Liver (tissue), 9 donors: Measurements from ENCODE around the gene EOLA2. TPM values are rescaled to one million over a fixed set of nuclear protein-coding genes. Genes with fewer than 3 reads are reported as not detected.

ENCODE experiments used
- DNase-seq: peaks from one replicate; pipeline ENCODE4 v3.0.0-alpha.2; 2017; ENCODE audit warnings: low spot score
- H3K27ac ChIP-seq, 2 donors: one replicate each; pipeline ENCODE4 v1.7.0; 2013; ENCODE audit warnings: inconsistent platforms in 2 of 2, low read length in 2 of 2, control low read depth in 1 of 2, low read depth in 1 of 2, mild to moderate bottlenecking in 1 of 2
- H3K27me3 ChIP-seq, 4 donors: one replicate each; pipeline versions ENCODE4 v1.6.1 to v1.7.0; 2013; ENCODE audit warnings: low read length in 3 of 4, inconsistent platforms in 1 of 4, mild to moderate bottlenecking in 1 of 4, moderate library complexity in 1 of 4; ENCODE audit not compliant: control insufficient read depth in 4 of 4, insufficient read depth in 4 of 4
- H3K36me3 ChIP-seq, 4 donors: one replicate each; pipeline versions ENCODE4 v1.6.1 to v1.7.0; 2013; ENCODE audit warnings: low read length in 3 of 4, mild to moderate bottlenecking in 3 of 4, low read depth in 1 of 4, moderate library complexity in 1 of 4; ENCODE audit not compliant: control insufficient read depth in 4 of 4, insufficient read depth in 3 of 4
- H3K4me1 ChIP-seq, 4 donors: one replicate each; pipeline versions ENCODE4 v1.6.1 to v1.7.0; 2013; ENCODE audit warnings: low read length in 3 of 4, mild to moderate bottlenecking in 3 of 4, moderate library complexity in 1 of 4; ENCODE audit not compliant: control insufficient read depth in 4 of 4, insufficient read depth in 4 of 4
- H3K4me3 ChIP-seq, 3 donors: one replicate each; pipeline versions ENCODE4 v1.6.1 to v1.7.0; 2013; ENCODE audit warnings: low read length in 3 of 3, control low read depth in 1 of 3, low read depth in 1 of 3, mild to moderate bottlenecking in 1 of 3
- H3K9ac ChIP-seq, 2 donors: one replicate each; pipeline ENCODE4 v1.7.0; 2013; ENCODE audit warnings: low read length in 2 of 2, mild to moderate bottlenecking in 2 of 2, moderate library complexity in 2 of 2, control low read depth in 1 of 2, low read depth in 1 of 2
- H3K9me3 ChIP-seq, 4 donors: one replicate each; pipeline versions ENCODE4 v1.6.1 to v1.7.0; 2013; ENCODE audit warnings: low read length in 3 of 4; ENCODE audit not compliant: control insufficient read depth in 4 of 4
- ATF3 ChIP-seq: IDR thresholded peaks from 2 replicates; pipeline ENCODE4 v1.6.1; 2016; ENCODE audit warnings: antibody characterized with exemption
- FOXA2 ChIP-seq: IDR thresholded peaks from 2 replicates; pipeline ENCODE4 v1.6.1; 2016; ENCODE audit warnings: antibody characterized with exemption
- GABPA ChIP-seq, 2 donors: IDR thresholded peaks in 1 of 2; conservative IDR thresholded peaks in 1 of 2; 2 replicates each; pipeline ENCODE4 v1.6.1; 2016; ENCODE audit warnings: antibody characterized with exemption in 2 of 2, mild to moderate bottlenecking in 1 of 2, moderate library complexity in 1 of 2
- HNF4A ChIP-seq, 2 donors: conservative IDR thresholded peaks; 2 replicates each; pipeline ENCODE4 v1.6.1; 2016; ENCODE audit warnings: antibody characterized with exemption in 2 of 2, mild to moderate bottlenecking in 2 of 2
- JUND ChIP-seq, 2 donors: IDR thresholded peaks; 2 replicates each; pipeline ENCODE4 v1.6.1; 2016; ENCODE audit warnings: antibody characterized with exemption in 2 of 2
- MAX ChIP-seq: IDR thresholded peaks from 2 replicates; pipeline ENCODE4 v1.6.1; 2016; ENCODE audit warnings: antibody characterized with exemption
- NR2F2 ChIP-seq: IDR thresholded peaks from 2 replicates; pipeline ENCODE4 v1.6.1; 2016; ENCODE audit warnings: antibody characterized with exemption
- RAD21 ChIP-seq, 2 donors: IDR thresholded peaks; 2 replicates each; pipeline ENCODE4 v1.6.1; 2016; ENCODE audit warnings: antibody characterized with exemption in 2 of 2, mild to moderate bottlenecking in 2 of 2
- SP1 ChIP-seq: IDR thresholded peaks from 2 replicates; pipeline ENCODE4 v1.6.1; 2018; ENCODE audit warnings: antibody characterized with exemption, mild to moderate bottlenecking
- TAF1 ChIP-seq: conservative IDR thresholded peaks from 2 replicates; pipeline ENCODE4 v1.6.1; 2016; ENCODE audit warnings: antibody characterized with exemption, mild to moderate bottlenecking
- YY1 ChIP-seq: IDR thresholded peaks from 2 replicates; pipeline ENCODE4 v1.6.1; 2016; ENCODE audit warnings: antibody characterized with exemption, mild to moderate bottlenecking
- WGBS: extraction: QIAGEN DNeasy Blood & Tissue Kit; methylation state at CpG from one replicate; pipeline ENCODE4 v1.1.7; 2013; 5-methylcytosine and 5-hydroxymethylcytosine counted together
- polyA plus RNA-seq, 2 donors: library from polyadenylated mRNA; stranded (reverse) in 1 of 2; unstranded in 1 of 2; fragments of 200-250 nt in 1 of 2; fragments of >200 nt in 1 of 2; fragmentation: Nextera tagmentation in 1 of 2; extraction: Ambion mirVana in 1 of 2; gene quantifications; one replicate each; pipeline versions ENCODE4 v1.2.1 to v1.2.3, GENCODE V29; 2013 to 2015
- total RNA-seq, 2 donors: library from RNA; depleted of rRNA; stranded (reverse); fragments of >200 nt; gene quantifications; one replicate each; pipeline ENCODE4 v1.2.3, GENCODE V29; 2014
- TF ChIP-seq, protein P1 (sequence below): IDR thresholded peaks from 2 replicates; pipeline ENCODE4 v1.6.1; 2016; ENCODE audit warnings: antibody characterized with exemption, mild to moderate bottlenecking
- TF ChIP-seq, protein P2 (sequence below): fragments of 150-350 bp; IDR thresholded peaks from 2 replicates; pipeline ENCODE4 v1.5.1; 2017; ENCODE audit warnings: improper control_type of control experiment, low read depth, low read length; ENCODE audit not compliant: missing input control
- donor health status: healthy.
- donor health status: healthy.
- donor health status: healthy.
- donor health status: healthy.
- donor health status: healthy.

EOLA2 gene
- total and polyA plus RNA-seq, 4 donors, result 10.5 to 22.7 (median 15.6) TPM

GRCh38 chrX:149916745-149917392 lies 21.4 kb downstream of the EOLA2 start:
- Histone ChIP-seq H3K27ac (no peak overlapping the region), H3K9ac (no peak overlapping the region), H3K9me3 (peaks cover 0 to 2% (median 0%) of the 10 kb centered on the region in 4 donors), H3K4me3 (no peak overlapping the region), H3K36me3 (no peaks in the 10 kb centered on the region), H3K27me3 (no peaks in the 10 kb centered on the region), H3K4me1 (no peaks in the 10 kb centered on the region)
- DNase-seq, result no peak
- WGBS, result 94% methylated on average over 3 of the region's 3 CpGs
- TF ChIP-seq HNF4A (conservative IDR thresholded peaks at IDR 0.05) (no peak), SP1 (no peak), GABPA (IDR thresholded peaks at IDR 0.05 in 1 of 2, conservative IDR thresholded peaks at IDR 0.05 in 1 of 2) (no peak), YY1 (no peak)
- TF ChIP-seq, protein P1, sequence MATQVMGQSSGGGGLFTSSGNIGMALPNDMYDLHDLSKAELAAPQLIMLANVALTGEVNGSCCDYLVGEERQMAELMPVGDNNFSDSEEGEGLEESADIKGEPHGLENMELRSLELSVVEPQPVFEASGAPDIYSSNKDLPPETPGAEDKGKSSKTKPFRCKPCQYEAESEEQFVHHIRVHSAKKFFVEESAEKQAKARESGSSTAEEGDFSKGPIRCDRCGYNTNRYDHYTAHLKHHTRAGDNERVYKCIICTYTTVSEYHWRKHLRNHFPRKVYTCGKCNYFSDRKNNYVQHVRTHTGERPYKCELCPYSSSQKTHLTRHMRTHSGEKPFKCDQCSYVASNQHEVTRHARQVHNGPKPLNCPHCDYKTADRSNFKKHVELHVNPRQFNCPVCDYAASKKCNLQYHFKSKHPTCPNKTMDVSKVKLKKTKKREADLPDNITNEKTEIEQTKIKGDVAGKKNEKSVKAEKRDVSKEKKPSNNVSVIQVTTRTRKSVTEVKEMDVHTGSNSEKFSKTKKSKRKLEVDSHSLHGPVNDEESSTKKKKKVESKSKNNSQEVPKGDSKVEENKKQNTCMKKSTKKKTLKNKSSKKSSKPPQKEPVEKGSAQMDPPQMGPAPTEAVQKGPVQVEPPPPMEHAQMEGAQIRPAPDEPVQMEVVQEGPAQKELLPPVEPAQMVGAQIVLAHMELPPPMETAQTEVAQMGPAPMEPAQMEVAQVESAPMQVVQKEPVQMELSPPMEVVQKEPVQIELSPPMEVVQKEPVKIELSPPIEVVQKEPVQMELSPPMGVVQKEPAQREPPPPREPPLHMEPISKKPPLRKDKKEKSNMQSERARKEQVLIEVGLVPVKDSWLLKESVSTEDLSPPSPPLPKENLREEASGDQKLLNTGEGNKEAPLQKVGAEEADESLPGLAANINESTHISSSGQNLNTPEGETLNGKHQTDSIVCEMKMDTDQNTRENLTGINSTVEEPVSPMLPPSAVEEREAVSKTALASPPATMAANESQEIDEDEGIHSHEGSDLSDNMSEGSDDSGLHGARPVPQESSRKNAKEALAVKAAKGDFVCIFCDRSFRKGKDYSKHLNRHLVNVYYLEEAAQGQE, result no peak
- TF ChIP-seq, protein P2, sequence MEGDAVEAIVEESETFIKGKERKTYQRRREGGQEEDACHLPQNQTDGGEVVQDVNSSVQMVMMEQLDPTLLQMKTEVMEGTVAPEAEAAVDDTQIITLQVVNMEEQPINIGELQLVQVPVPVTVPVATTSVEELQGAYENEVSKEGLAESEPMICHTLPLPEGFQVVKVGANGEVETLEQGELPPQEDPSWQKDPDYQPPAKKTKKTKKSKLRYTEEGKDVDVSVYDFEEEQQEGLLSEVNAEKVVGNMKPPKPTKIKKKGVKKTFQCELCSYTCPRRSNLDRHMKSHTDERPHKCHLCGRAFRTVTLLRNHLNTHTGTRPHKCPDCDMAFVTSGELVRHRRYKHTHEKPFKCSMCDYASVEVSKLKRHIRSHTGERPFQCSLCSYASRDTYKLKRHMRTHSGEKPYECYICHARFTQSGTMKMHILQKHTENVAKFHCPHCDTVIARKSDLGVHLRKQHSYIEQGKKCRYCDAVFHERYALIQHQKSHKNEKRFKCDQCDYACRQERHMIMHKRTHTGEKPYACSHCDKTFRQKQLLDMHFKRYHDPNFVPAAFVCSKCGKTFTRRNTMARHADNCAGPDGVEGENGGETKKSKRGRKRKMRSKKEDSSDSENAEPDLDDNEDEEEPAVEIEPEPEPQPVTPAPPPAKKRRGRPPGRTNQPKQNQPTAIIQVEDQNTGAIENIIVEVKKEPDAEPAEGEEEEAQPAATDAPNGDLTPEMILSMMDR, result no peak

DNA sequence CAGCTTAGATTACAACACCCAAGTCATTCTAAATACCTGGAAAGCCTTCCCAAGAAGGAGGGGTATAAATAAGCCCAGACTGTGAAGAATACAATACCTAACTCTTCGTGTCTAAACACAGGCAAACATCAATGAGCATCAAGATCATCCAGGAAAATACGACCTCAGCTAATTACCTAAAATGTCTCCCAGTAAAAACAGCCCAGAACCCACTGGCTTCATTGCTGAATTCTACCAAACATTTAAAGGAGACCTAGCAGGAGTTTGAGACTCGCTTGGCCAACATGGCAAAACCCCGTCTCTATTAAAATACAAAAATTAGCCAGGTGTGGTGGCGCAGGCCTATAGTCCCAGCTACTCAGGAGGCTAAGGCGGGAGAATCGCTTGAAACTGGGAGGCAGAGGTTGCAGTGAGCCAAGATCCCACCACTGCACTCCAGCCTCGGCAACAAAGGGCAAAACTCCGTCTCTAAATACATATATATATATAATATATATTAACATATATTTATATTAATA lies 28.1 kb downstream of the EOLA2 start:
- Histone ChIP-seq H3K9me3 (peaks cover 0 to 2% (median 0%) of the 10 kb centered on the region in 4 donors), H3K4me1 (no peaks in the 10 kb centered on the region), H3K36me3 (no peaks in the 10 kb centered on the region), H3K9ac (no peak overlapping the region), H3K4me3 (no peak overlapping the region), H3K27me3 (no peaks in the 10 kb centered on the region), H3K27ac (no peak overlapping the region)
- no peak for DNase-seq
- WGBS, result 97% methylated on average over 9 of the region's 9 CpGs
- no peak for TF ChIP-seq TAF1
- TF ChIP-seq JUND (IDR thresholded peaks at IDR 0.05), result no peak
- TF ChIP-seq, protein P1, result no peak
- TF ChIP-seq FOXA2, result no peak
- TF ChIP-seq YY1, result no peak
- TF ChIP-seq HNF4A (conservative IDR thresholded peaks at IDR 0.05), result no peak
- no peak for TF ChIP-seq ATF3
- TF ChIP-seq NR2F2, result no peak
- TF ChIP-seq MAX, result no peak
- no peak for TF ChIP-seq RAD21 (IDR thresholded peaks at IDR 0.05)
- no peak for TF ChIP-seq GABPA (IDR thresholded peaks at IDR 0.05 in 1 of 2, conservative IDR thresholded peaks at IDR 0.05 in 1 of 2)
- no peak for TF ChIP-seq SP1
